TTC549 (cell line): ENCODE measurements around the gene SLC7A10.
"Not testable (repeated sequence)": the region's sequence is repeated elsewhere in the genome, so short reads cannot be mapped to it uniquely, and the experiment has no call there.

Experiments used
- FAIRE-seq: peaks from 2 replicates; lab custom pipeline; 2012; peaks lifted over from hg19 to GRCh38; lab: Jason Lieb, UNC

The SLC7A10 gene

DNA sequence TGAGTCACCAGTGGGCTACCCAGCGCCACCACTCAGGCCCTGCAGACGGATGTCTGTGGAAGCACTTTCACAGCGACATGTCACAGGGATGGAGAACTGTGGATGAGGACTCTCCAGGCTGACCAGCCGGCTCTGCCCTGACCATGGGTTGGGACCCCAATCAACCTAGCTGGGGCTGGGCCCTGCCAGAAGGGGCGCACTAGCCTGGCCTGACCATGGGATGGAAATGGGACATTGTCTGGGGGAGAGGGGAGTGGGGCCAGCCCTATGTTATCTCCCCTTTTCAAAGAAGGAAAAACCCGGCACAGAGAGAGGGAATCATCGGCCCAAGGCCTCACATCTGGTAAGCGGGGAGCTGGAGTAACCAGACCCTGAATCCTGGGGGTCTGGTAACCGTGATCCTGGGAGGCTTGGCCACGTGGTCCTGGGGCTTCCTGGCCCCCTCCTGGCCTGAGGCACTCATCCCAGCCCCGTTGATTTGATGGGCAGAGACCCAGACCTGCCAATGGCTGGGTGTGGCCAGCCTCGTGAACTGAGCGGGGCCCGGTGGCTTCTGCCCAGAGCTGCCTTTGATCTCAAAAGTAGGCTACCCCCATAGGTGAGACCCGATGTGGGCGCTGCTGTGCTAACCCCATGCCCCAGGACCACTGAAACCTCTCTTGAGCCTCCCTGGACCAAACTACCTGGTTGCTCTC is 11.2 kb upstream of the SLC7A10 start:
- FAIRE-seq = no peak

GRCh38 chr19:33235996-33236350 is 10.3 kb upstream of the SLC7A10 start:
- FAIRE-seq = no peak

- no peak for FAIRE-seq
Measured at GRCh38 chr19:33235269-33235995, 9.8 kb upstream of the SLC7A10 start.

DNA sequence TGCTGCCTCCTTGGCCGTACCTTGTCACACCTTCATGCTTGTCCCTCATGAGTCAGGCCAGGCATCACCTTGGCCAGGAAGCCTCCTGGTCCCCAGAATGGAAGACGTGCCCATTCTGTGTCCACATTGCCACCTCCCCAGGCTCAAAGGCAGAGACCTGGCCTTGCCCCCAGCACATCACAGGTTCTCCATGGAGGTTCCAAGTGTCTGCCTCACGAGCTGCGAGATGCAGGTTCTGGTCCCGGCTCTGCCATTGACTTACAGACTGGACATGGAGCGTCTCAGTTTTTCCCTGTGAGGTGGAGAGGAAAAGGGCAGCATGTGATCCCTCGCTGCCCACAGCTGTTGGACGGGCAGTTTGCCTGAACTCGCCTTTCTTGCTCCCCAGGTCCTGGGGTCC is 9.1 kb upstream of the SLC7A10 start:
- FAIRE-seq = no peak

GRCh38 chr19:33234092-33234491 is 8.4 kb upstream of the SLC7A10 start:
- FAIRE-seq = no peak

DNA sequence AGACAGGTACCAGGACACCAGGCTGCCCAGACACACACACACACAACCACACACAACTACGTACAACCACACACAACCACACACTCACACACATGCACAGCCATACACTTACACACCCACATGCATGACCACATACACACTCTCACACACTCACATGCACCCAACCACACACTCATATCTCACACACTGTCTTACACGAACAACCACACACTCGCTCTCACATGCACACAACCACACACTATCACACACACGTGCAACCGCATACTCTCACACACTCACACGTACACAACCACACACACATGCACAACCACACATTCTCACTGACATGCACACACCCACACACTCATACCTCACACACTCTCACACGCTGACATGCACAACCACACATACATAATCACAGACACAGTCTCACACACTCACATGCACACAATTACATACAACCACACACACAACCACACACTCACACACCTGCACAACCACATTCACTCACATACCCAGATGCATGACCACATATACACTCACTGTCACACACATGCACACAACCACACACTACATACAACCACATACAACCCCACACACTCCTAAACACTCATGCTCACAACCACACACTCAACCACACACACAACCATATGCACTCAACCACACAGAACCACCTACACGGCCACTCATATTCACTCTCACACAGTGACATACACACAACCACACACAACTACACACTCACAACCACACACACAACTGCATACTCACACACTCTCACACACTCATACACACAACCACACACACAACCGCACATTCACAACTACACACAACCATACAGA is 7.6 kb upstream of the SLC7A10 start:
- no peak for FAIRE-seq

GRCh38 chr19:33232656-33233055 is 7.0 kb upstream of the SLC7A10 start:
- no peak for FAIRE-seq

DNA sequence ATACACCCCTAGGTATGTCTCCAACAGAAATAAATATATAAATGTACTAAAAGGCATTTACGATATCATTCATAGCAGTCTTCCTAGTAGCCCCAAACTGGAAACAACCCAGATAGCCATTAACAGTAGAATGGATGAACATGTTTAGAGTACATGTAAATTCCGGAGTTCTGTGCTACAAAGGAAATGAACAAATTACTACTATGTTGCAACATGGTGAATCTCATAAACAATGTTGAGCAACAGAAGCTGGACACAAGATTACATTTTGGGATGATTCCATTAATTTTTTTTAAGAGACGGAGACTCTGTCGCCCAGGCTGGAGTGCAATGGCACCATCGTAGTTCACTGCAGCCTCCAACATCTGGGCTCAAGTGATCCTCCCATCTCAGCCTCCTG is 5.9 kb upstream of the SLC7A10 start:
- no peak for FAIRE-seq

- FAIRE-seq = no peak
Measured at GRCh38 chr19:33229962-33230361, 4.3 kb upstream of the SLC7A10 start.

DNA sequence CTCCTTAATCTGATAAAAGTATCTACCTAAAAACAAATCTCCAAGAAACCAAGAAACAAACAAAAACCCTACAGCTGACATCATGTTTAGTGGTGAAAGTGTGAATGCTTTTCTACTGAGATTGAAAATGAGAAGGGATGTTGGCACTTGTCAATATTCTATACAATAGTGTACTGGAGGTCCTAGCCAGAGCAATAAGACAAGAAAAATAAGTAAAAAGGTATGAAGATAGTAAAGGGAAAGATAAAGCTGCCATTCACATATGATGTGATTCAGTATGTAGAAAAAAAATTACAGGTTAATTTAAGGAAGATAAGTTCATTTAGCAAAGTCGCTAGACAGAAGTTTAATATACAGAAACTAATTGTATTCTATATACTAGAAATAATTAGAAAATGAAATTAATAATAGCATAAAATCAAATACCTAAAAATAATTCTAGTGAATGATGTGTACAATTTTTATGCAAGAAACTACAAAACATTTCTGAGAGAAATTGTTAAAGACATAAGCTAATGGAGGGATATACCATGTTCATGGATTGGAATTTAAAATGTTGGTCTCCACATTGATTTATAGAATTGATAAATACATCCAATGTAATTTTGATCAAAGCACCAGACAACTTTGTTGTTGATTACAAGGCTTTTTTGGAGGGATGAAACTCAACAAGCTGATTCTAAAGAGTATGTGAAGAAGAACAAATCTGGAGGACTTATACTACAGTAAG is 2.4 kb upstream of the SLC7A10 start:
- FAIRE-seq = no peak

DNA sequence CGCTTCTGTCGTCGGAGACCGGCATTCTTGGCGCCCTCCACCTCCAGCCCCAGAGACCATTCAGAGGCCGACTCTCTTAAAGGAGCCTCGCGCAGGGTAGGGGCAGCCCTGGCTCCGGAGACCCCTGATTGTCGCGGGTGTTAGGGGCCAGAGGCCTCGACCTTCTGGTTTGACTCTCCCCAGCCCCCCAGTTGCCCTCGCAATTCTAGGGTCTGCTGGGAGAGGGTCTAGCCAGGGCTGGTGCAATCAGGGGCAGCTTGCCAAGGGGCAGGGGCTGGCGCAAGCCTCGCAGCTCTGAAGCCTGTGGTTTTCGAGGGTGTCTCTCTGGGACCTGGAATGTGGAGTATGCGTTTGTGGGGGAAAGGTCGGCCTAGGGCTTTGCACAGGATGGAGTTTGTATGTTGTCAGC is 1.6 kb upstream of the SLC7A10 start:
- no peak for FAIRE-seq

- no peak for FAIRE-seq
Measured at GRCh38 chr19:33226550-33227241, 1.0 kb upstream of the SLC7A10 start.

DNA sequence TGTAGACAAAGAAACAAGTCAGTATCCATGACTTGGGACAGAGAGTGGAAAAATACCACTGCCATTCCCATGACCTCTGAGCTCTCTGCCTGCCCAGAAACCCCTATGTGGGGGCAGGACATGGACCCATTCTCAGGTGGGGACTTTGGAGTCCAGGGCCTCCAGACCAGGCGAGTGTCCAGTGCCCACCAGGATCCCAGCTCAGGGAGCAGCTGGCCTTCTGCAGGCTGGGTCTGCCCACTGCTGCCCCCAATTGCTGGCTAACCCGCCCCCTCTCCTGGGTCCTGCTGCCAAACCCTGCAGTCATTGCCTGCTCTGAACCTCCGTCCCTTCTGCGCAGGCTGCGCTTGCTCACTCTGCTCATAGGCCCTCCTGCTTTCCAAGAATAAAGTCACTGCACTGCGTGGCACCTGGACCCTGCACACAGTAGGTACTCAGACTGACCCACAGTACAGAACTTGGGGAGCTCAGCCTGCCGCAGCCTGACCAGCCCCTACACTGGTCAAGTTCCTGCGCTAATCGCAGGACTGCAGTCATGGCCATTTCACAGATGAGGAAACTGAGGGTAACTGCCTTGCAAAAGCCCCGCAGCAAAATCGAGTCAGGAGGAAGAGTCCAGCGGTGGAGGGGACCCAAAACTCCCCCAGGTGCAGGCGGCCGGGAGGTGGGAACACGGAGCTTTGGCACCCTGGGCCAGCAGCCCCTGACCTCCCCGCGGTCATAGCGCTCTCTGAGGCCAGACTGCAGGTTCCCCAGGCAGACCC is 774 bp downstream of the SLC7A10 start:
- FAIRE-seq = no peak

GRCh38 chr19:33222255-33222654 is 3.4 kb downstream of the SLC7A10 start:
- not testable (repeated sequence) for FAIRE-seq

GRCh38 chr19:33221638-33222037 is 4.0 kb downstream of the SLC7A10 start:
- FAIRE-seq = no peak

DNA sequence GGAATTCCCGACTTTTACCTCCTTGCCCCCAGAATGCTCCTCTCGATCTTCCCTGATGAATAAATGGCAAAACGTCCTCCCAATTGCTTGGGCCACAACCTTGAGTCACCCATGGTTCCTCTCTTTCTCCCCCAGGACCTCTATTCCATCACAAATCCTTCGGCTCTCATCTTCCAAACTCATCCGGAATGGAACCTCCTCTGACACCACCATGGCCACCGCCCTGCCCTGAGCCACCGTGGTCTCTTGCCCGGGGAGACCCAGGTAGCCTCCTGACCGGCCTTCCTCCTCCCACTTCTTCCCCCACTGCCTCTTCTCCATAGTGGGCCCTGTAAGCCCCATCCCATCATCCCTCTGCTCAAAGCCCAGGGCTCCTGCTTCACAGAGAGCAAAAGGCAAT is 4.9 kb downstream of the SLC7A10 start:
- no peak for FAIRE-seq

GRCh38 chr19:33220115-33220514 is 5.5 kb downstream of the SLC7A10 start:
- no peak for FAIRE-seq

GRCh38 chr19:33219261-33219815 is 6.3 kb downstream of the SLC7A10 start:
- no peak for FAIRE-seq

- FAIRE-seq = no peak
Measured at GRCh38 chr19:33217881-33218280, 7.8 kb downstream of the SLC7A10 start.

GRCh38 chr19:33216198-33216830 is 9.3 kb downstream of the SLC7A10 start:
- no peak for FAIRE-seq
